ENCODE measurements around the gene SERPINE1.

The SERPINE1 gene

GRCh38 chr7:101171442-101171837, 44.5 kb downstream of the SERPINE1 start:
- no peak for DNase-seq

- no peak for DNase-seq
Measured at GRCh38 chr7:101172005-101172853, 45.3 kb downstream of the SERPINE1 start.

DNA sequence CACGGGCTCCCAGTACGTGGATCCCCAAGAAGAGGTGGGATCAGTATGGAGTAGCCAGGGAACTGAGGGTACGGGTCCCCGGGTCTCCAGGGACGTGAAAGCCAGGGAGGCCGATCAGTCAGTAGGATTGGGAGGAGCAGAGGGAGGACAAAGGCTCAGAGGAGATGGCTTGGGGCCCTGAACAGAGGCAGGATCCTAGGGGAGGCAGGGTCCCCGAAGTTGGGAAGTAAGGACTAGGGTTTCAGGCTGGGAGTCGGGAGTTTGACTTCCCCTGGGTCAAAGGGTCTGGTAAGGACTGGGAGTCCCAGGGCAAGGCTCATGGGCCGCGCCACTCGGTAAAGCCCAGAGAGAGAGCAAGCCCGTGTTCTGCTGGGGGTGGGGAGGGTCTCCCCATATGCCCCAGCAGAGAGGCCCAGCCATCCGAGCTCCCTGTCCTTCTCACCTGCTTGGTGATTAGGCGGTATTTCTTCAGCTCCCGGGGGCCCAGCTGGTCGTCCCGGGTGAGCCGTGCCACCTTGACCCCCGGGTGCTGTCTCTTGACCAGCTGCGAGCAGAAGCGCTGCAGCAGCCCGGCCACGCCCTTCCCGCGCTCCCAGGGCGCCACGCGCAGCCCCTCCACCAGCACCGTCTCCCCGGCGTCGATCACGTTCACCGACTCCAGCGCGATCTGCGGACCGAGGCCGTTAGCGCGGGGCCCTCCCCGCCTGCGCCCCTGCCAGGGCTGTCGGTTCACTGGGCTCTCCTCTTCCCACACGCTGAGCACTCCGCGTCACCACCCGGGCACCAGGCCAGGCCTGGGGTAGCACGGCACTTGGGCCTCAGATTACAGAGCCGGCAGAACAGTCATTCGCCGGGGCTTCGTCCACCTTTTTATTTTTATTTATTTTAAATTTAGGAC, 46.2 kb downstream of the SERPINE1 start:
- DNase-seq = no peak

DNA sequence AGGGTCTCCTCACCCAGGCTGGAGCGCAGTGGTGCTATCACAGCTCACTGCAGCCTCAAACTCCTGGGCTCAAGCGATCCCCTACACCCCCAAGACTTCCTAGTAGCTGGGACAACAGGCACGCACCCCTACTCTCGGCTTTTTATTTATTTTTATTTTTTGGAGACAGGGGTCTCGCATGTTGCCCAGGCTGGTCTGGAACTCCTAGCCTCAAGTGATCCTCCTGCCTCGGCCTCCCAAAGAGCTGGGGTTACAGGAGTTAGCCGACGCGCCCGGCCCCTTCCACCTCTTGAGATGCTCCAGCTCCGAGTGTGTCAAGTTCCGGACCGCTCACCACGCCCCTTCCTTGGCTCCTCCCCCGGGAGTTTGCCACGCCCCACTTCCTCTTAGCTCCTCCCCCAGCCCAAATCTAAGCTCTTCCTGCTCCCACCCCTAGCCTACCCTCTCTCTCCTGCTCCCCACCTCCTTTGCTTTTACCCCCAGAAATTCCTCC, 46.9 kb downstream of the SERPINE1 start:
- peak; percentile 45 for DNase-seq

DNA sequence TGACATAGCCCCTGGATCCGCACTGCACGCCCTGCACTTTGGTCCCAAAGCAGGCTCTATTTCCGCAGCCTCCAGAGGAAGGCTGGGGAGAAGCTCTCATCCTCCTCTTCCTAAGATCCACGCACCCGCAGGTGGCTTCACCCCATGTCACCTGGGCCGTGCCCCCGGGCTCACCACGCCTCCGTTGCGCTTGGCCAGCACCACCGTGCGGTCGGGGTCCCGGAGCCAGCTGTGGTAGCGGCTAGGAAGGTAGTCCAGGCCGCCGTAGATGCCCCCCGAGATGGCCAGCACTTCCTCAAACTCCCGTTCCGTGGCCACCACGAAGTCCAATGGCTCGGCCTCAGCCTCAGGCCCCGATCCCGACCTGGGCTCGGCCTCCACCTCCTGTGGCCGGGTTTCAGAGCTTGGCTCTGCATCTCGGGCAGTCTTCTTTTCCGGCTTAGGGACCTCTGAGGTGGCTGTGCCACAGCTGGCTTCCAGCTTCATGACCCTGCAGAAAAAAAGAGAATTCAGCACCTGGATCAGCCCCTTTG, 47.5 kb downstream of the SERPINE1 start:
- no peak for DNase-seq

- no peak for DNase-seq
Measured at GRCh38 chr7:101175664-101176063, 48.8 kb downstream of the SERPINE1 start.

GRCh38 chr7:101177644-101178043, 50.7 kb downstream of the SERPINE1 start:
- no peak for DNase-seq

DNA sequence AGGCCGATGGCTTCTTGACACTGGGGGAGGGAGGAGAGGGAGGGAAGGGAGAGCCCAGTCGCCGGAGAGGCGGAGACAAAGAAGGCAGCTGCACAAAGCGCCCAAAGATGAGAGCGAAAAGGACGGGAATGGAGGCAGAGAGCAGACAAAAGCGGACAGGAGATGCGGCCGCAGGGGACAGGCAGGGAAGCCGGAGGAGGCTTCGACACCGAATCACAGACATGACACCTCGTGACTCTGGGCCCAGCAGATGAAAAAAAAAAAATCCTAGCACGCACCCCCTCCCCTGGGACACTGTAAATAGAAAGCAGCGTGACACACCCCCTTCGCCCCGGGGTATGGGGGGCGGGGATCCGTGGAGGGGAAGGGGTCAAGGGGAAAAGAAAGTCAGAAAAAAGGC, 52.2 kb downstream of the SERPINE1 start:
- DNase-seq = no peak

GRCh38 chr7:101179713-101180112, 52.8 kb downstream of the SERPINE1 start:
- no peak for DNase-seq

DNA sequence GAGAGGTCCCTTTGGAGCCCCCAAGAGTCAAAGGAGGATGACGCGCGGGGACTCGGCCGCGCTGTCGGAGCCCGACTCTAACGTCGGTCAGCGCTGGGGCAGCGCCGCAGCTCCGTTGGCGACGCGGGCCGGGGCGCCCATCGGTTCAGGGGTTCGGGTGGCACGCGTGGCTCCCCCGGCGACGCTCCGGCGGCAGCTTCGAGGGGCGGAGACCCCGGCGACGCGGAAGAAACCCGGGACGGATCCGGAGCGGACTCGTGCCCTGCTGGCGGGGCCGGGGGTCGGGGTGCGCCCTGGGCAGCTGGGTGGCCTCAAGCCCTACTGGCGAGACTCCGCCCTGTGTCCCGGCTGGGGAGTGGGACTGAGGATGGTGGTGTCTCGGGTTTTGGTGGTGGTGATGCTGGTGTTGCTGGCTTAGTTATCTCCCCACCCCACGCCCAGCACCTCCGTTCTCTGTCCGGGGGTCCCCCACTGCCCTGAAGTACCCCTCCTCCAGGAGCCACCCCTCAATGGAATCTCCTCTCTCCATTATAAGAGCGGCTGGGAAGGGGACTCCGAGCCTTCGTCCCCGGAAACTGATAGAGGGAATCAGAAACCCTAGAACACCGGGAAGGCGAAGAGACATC, 53.3 kb downstream of the SERPINE1 start, which contains the start of gene NAT16:
Gene NAT16 (minus strand): TSS at position 164 of the 626 bp plus-strand sequence. CDS start 5,486 bp downstream, outside the sequence.
- DNase-seq = no peak

DNA sequence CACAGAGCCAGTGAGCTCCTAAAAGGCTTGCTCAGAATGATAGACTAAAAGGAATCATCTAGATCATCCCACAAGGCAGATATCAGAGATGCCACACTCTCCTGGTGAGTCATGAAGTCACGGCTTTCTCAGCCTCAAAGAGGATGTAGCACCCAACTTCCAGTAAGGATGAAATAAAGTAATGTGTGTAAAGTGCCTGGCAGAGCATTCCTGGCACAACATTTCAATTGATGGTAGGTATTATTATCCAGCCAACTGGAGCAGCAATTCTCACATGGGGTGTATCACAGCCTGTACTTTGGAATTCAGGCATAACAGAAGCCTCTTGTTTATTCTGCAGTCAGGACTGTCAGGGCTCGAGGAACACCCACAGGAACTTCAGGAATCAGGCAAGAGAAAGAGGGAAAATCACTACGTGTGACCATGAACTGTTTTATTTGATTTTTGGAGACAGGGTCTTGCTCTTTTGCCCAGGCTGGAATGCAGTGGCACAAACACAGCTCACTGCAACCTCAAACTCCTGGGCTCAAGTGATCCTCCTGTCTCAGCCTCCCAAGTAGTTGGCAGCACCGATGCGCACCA, 58.4 kb downstream of the SERPINE1 start:
- no peak for DNase-seq

GRCh38 chr7:101186194-101186593, 59.3 kb downstream of the SERPINE1 start:
- DNase-seq = no peak

DNA sequence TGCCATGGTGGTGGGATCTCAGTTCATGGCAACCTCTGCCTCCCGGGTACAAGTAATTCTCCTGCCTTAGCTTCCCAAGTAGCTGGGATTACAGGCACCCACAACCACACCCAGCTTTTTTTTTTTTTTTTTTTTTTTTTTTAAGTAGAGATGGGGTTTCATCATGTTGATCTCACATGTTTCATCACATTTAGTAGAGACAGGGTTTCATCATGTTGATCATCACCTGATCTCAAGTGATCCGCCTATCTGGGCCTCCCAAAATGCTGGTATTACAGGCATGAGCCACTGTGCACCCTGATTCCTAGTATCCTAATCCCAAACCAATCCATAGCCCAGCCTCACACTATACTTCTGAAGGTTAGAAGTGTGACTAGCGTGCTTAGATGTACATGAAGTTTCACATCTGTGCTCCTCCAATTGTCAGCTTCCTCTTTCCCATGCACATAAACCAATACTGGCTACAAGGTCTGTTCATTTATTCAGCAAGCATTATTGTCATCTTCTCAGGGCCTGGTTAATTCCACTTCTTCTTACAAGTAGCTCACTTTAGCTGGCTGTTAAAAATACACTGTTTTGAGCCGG, 60.0 kb downstream of the SERPINE1 start:
- no peak for DNase-seq
